ENCODE measurements around the gene IGFBP3.

DNA sequence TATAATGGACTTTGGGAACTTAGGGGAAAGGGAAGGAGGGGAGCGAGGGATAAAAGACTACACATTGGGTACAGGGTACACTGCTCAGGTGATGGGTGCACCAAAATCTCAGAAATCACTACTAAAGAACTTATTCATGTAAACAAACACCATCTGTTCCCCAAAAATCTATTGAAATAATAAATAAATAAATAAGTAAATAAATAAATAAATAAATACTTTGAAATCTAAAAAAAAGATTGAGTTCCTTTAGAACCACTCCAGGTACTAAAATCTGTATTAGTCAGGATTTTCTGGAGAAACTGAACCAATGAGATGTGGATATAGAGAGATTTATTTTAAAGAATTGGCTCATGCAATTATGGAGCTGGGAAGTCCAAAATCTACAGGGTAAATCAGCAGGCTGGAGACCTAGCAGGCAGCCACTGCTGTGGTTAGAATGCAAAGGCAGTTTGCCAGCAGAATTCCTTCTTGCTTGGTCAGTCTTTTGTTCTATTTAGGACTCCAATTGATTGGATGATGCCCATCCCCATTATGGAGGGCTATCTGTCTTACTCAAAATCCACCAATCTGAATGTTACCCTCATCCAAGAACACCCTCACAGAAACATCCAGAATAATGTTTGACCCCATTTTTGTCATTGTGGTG, 23.9 kb downstream of the IGFBP3 start:
- TF ChIP-seq, protein P1, sequence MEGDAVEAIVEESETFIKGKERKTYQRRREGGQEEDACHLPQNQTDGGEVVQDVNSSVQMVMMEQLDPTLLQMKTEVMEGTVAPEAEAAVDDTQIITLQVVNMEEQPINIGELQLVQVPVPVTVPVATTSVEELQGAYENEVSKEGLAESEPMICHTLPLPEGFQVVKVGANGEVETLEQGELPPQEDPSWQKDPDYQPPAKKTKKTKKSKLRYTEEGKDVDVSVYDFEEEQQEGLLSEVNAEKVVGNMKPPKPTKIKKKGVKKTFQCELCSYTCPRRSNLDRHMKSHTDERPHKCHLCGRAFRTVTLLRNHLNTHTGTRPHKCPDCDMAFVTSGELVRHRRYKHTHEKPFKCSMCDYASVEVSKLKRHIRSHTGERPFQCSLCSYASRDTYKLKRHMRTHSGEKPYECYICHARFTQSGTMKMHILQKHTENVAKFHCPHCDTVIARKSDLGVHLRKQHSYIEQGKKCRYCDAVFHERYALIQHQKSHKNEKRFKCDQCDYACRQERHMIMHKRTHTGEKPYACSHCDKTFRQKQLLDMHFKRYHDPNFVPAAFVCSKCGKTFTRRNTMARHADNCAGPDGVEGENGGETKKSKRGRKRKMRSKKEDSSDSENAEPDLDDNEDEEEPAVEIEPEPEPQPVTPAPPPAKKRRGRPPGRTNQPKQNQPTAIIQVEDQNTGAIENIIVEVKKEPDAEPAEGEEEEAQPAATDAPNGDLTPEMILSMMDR (conservative IDR thresholded peaks at IDR 0.05) = no peak
- TF ChIP-seq EZH2 (IDR thresholded peaks at IDR 0.05; ENCODE audit: low read depth) = no peak
